Coronary artery (tissue), 2 donors: ENCODE measurements around the gene MAPK6.

Experiments
- DNase-seq: peaks from one replicate; pipeline ENCODE4 v3.0.0-alpha.2; 2017; ENCODE audit warnings: low spot score
- H3K27ac ChIP-seq, 2 donors: fragments of 200-600 bp; sonication (generic); one replicate each; pipeline ENCODE4 v1.5.1; 2016 to 2019
- H3K4me3 ChIP-seq: fragments of 200-600 bp; sonication (generic); 2 replicates; pipeline ENCODE4 v1.5.1; 2016; ENCODE audit warnings: mild to moderate bottlenecking, moderate library complexity
- CTCF ChIP-seq: fragments of 200-600 bp; sonication (generic); IDR thresholded peaks from one replicate; pipeline ENCODE4 v1.5.1; 2019; ENCODE audit warnings: antibody characterized with exemption

The MAPK6 gene

GRCh38 chr15:52102463-52102862 lies 83.4 kb downstream of the MAPK6 start:
- DNase-seq: no peak
- no peak overlapping the region for H3K27ac ChIP-seq
- no peak overlapping the region for H3K4me3 ChIP-seq
- no peak for TF ChIP-seq CTCF

GRCh38 chr15:52103217-52104207 lies 84.5 kb downstream of the MAPK6 start:
- H3K27ac ChIP-seq: no peak overlapping the region
- H3K4me3 ChIP-seq: no peak overlapping the region

GRCh38 chr15:52104532-52105004 lies 85.5 kb downstream of the MAPK6 start:
- Histone ChIP-seq H3K4me3 (no peak overlapping the region), H3K27ac (no peak overlapping the region)
- TF ChIP-seq CTCF: no peak
- no peak for DNase-seq

More at GRCh38 chr15:52103217-52104207, 84.5 kb downstream of the MAPK6 start:
- DNase-seq: no peak
- TF ChIP-seq CTCF: no peak

- Histone ChIP-seq H3K27ac (no peak overlapping the region), H3K4me3 (no peak overlapping the region)
- DNase-seq: no peak
- no peak for TF ChIP-seq CTCF
These were observed 86.8 kb downstream of the MAPK6 start for GRCh38 chr15:52105846-52106245.

GRCh38 chr15:52106641-52107040 lies 87.6 kb downstream of the MAPK6 start:
- DNase-seq: no peak
- no peak overlapping the region for H3K27ac ChIP-seq
- no peak overlapping the region for H3K4me3 ChIP-seq
- no peak for TF ChIP-seq CTCF

GRCh38 chr15:52107238-52107637 lies 88.2 kb downstream of the MAPK6 start:
- Histone ChIP-seq H3K27ac (no peak overlapping the region), H3K4me3 (no peak overlapping the region)
- DNase-seq: no peak
- TF ChIP-seq CTCF: no peak
